Liver (tissue), 9 donors: ENCODE results near the gene POGZ. TPM values are rescaled to one million over a fixed set of nuclear protein-coding genes. Genes with fewer than 3 reads are reported as not detected.

Experiments
- DNase-seq: peaks from one replicate; pipeline ENCODE4 v3.0.0-alpha.2; 2017; ENCODE audit warnings: low spot score
- H3K27ac ChIP-seq, 2 donors: one replicate each; pipeline ENCODE4 v1.7.0; 2013; ENCODE audit warnings: inconsistent platforms in 2 of 2, low read length in 2 of 2, control low read depth in 1 of 2, low read depth in 1 of 2, mild to moderate bottlenecking in 1 of 2
- H3K27me3 ChIP-seq, 4 donors: one replicate each; pipeline versions ENCODE4 v1.6.1 to v1.7.0; 2013; ENCODE audit warnings: low read length in 3 of 4, inconsistent platforms in 1 of 4, mild to moderate bottlenecking in 1 of 4, moderate library complexity in 1 of 4; ENCODE audit not compliant: control insufficient read depth in 4 of 4, insufficient read depth in 4 of 4
- H3K36me3 ChIP-seq, 4 donors: one replicate each; pipeline versions ENCODE4 v1.6.1 to v1.7.0; 2013; ENCODE audit warnings: low read length in 3 of 4, mild to moderate bottlenecking in 3 of 4, low read depth in 1 of 4, moderate library complexity in 1 of 4; ENCODE audit not compliant: control insufficient read depth in 4 of 4, insufficient read depth in 3 of 4
- H3K4me1 ChIP-seq, 4 donors: one replicate each; pipeline versions ENCODE4 v1.6.1 to v1.7.0; 2013; ENCODE audit warnings: low read length in 3 of 4, mild to moderate bottlenecking in 3 of 4, moderate library complexity in 1 of 4; ENCODE audit not compliant: control insufficient read depth in 4 of 4, insufficient read depth in 4 of 4
- H3K4me3 ChIP-seq, 3 donors: one replicate each; pipeline versions ENCODE4 v1.6.1 to v1.7.0; 2013; ENCODE audit warnings: low read length in 3 of 3, control low read depth in 1 of 3, low read depth in 1 of 3, mild to moderate bottlenecking in 1 of 3
- H3K9ac ChIP-seq, 2 donors: one replicate each; pipeline ENCODE4 v1.7.0; 2013; ENCODE audit warnings: low read length in 2 of 2, mild to moderate bottlenecking in 2 of 2, moderate library complexity in 2 of 2, control low read depth in 1 of 2, low read depth in 1 of 2
- H3K9me3 ChIP-seq, 4 donors: one replicate each; pipeline versions ENCODE4 v1.6.1 to v1.7.0; 2013; ENCODE audit warnings: low read length in 3 of 4; ENCODE audit not compliant: control insufficient read depth in 4 of 4
- ATF3 ChIP-seq: IDR thresholded peaks from 2 replicates; pipeline ENCODE4 v1.6.1; 2016; ENCODE audit warnings: antibody characterized with exemption
- CTCF ChIP-seq: fragments of 150-350 bp; IDR thresholded peaks from 2 replicates; pipeline ENCODE4 v1.5.1; 2017; ENCODE audit warnings: improper control_type of control experiment, low read depth, low read length; ENCODE audit not compliant: missing input control
- FOXA1 ChIP-seq: IDR thresholded peaks from 2 replicates; pipeline ENCODE4 v1.6.1; 2016; ENCODE audit warnings: antibody characterized with exemption
- FOXA2 ChIP-seq: IDR thresholded peaks from 2 replicates; pipeline ENCODE4 v1.6.1; 2016; ENCODE audit warnings: antibody characterized with exemption
- GABPA ChIP-seq, 2 donors: IDR thresholded peaks in 1 of 2; conservative IDR thresholded peaks in 1 of 2; 2 replicates each; pipeline ENCODE4 v1.6.1; 2016; ENCODE audit warnings: antibody characterized with exemption in 2 of 2, mild to moderate bottlenecking in 1 of 2, moderate library complexity in 1 of 2
- HNF4A ChIP-seq, 2 donors: conservative IDR thresholded peaks; 2 replicates each; pipeline ENCODE4 v1.6.1; 2016; ENCODE audit warnings: antibody characterized with exemption in 2 of 2, mild to moderate bottlenecking in 2 of 2
- HNF4G ChIP-seq: IDR thresholded peaks from 2 replicates; pipeline ENCODE4 v1.6.1; 2016; ENCODE audit warnings: antibody characterized with exemption
- JUND ChIP-seq, 2 donors: IDR thresholded peaks; 2 replicates each; pipeline ENCODE4 v1.6.1; 2016; ENCODE audit warnings: antibody characterized with exemption in 2 of 2
- MAX ChIP-seq: IDR thresholded peaks from 2 replicates; pipeline ENCODE4 v1.6.1; 2016; ENCODE audit warnings: antibody characterized with exemption
- RAD21 ChIP-seq, 2 donors: IDR thresholded peaks; 2 replicates each; pipeline ENCODE4 v1.6.1; 2016; ENCODE audit warnings: antibody characterized with exemption in 2 of 2, mild to moderate bottlenecking in 2 of 2
- REST ChIP-seq: IDR thresholded peaks from 2 replicates; pipeline ENCODE4 v1.6.1; 2016; ENCODE audit warnings: antibody characterized with exemption, mild to moderate bottlenecking
- SP1 ChIP-seq: IDR thresholded peaks from 2 replicates; pipeline ENCODE4 v1.6.1; 2018; ENCODE audit warnings: antibody characterized with exemption, mild to moderate bottlenecking
- TAF1 ChIP-seq: conservative IDR thresholded peaks from 2 replicates; pipeline ENCODE4 v1.6.1; 2016; ENCODE audit warnings: antibody characterized with exemption, mild to moderate bottlenecking
- YY1 ChIP-seq: IDR thresholded peaks from 2 replicates; pipeline ENCODE4 v1.6.1; 2016; ENCODE audit warnings: antibody characterized with exemption, mild to moderate bottlenecking
- ZBTB33 ChIP-seq: IDR thresholded peaks from 2 replicates; pipeline ENCODE4 v1.6.1; 2016; ENCODE audit warnings: antibody characterized with exemption
- WGBS: extraction: QIAGEN DNeasy Blood & Tissue Kit; methylation state at CpG from one replicate; pipeline ENCODE4 v1.1.7; 2013; 5-methylcytosine and 5-hydroxymethylcytosine counted together
- polyA plus RNA-seq, 2 donors: library from polyadenylated mRNA; stranded (reverse) in 1 of 2; unstranded in 1 of 2; fragments of 200-250 nt in 1 of 2; fragments of >200 nt in 1 of 2; fragmentation: Nextera tagmentation in 1 of 2; extraction: Ambion mirVana in 1 of 2; gene quantifications; one replicate each; pipeline versions ENCODE4 v1.2.1 to v1.2.3, GENCODE V29; 2013 to 2015
- total RNA-seq, 2 donors: library from RNA; depleted of rRNA; stranded (reverse); fragments of >200 nt; gene quantifications; one replicate each; pipeline ENCODE4 v1.2.3, GENCODE V29; 2014
- donor health status: healthy.
- donor health status: healthy.
- donor health status: healthy.
- donor health status: healthy.
- donor health status: healthy.

POGZ gene
- total and polyA plus RNA-seq, 4 donors: 7.7 to 30.1 (median 17.3) TPM

GRCh38 chr1:151377150-151377884, 82.0 kb downstream of the POGZ start:
- WGBS: 85% methylated on average over 3 of the region's 3 CpGs
- no peaks in the 10 kb centered on the region for H3K36me3 ChIP-seq
- peaks cover 0 to 5% (median 4%) of the 10 kb centered on the region in 4 donors for H3K4me1 ChIP-seq
- DNase-seq: no peak
- no peaks in the 10 kb centered on the region for H3K27me3 ChIP-seq
- TF ChIP-seq FOXA2 (no peak), ZBTB33 (no peak), FOXA1 (no peak), HNF4A (conservative IDR thresholded peaks at IDR 0.05) (no peak)
- H3K9me3 ChIP-seq: no peaks in the 10 kb centered on the region
- no peak overlapping the region for H3K27ac ChIP-seq
- H3K9ac ChIP-seq: no peak overlapping the region
- no peak overlapping the region for H3K4me3 ChIP-seq

GRCh38 chr1:151373196-151373595, 86.1 kb downstream of the POGZ start:
- DNase-seq: no peak
- Histone ChIP-seq H3K27me3 (no peaks in the 10 kb centered on the region), H3K36me3 (no peaks in the 10 kb centered on the region), H3K4me3 (no peak overlapping the region), H3K9me3 (no peaks in the 10 kb centered on the region), H3K27ac (no peak overlapping the region), H3K9ac (no peak overlapping the region), H3K4me1 (peaks cover 18 to 43% (median 36%) of the 10 kb centered on the region in 4 donors)
- 87% methylated on average over 14 of the region's 14 CpGs for WGBS
- TF ChIP-seq ZBTB33: no peak

GRCh38 chr1:151372058-151372934, 87.0 kb downstream of the POGZ start, which contains the start of gene SELENBP1:
Gene SELENBP1 (minus strand): TSS chr1:151372705. CDS start chr1:151372641, 64 bp downstream.
- 15% methylated on average over 11 of the region's 11 CpGs for WGBS
- peak within 1 kb of the TSS; percentile 70 to 91 for H3K9ac ChIP-seq
- no peak for TF ChIP-seq GABPA (IDR thresholded peaks at IDR 0.05 in 1 of 2, conservative IDR thresholded peaks at IDR 0.05 in 1 of 2)
- TF ChIP-seq MAX: peak; percentile 55
- TF ChIP-seq HNF4A (conservative IDR thresholded peaks at IDR 0.05): peak; percentile 59 to 76
- no peak for TF ChIP-seq ATF3
- peak in 1 of 2 donors; percentile 54 for TF ChIP-seq JUND (IDR thresholded peaks at IDR 0.05)
- peak; percentile 77 for TF ChIP-seq REST
- no peak for TF ChIP-seq FOXA1
- peak; percentile 89 for TF ChIP-seq TAF1
- TF ChIP-seq YY1: peak; percentile 36
- TF ChIP-seq SP1: peak; percentile 64
- peak in 1 of 2 donors; percentile 31 for TF ChIP-seq RAD21 (IDR thresholded peaks at IDR 0.05)
- TF ChIP-seq CTCF: no peak
- TF ChIP-seq HNF4G: peak; percentile 4

More at GRCh38 chr1:151372058-151372934, 87.0 kb downstream of the POGZ start, which contains the start of gene SELENBP1:
- peak; percentile 91 for DNase-seq
- H3K4me3 ChIP-seq: peak within 1 kb of the TSS; percentile 67 to 77 (median 76)
- no peaks in the 10 kb centered on the region for H3K9me3 ChIP-seq
- peaks cover 18 to 52% (median 44%) of the 10 kb centered on the region in 4 donors for H3K4me1 ChIP-seq
- H3K36me3 ChIP-seq: peaks cover 0 to 2% (median 0%) of the 10 kb centered on the region in 4 donors
- H3K27me3 ChIP-seq: no peaks in the 10 kb centered on the region
- H3K27ac ChIP-seq: peak within 1 kb of the TSS; percentile 85 to 86
